IMR-90 (cell line): ENCODE results near the gene IGF1R. TPM values are rescaled to one million over a fixed set of nuclear protein-coding genes. Genes with fewer than 3 reads are reported as not detected.
A peak's percentile ranks its signal among the peaks of the same experiment; 100 is the strongest.

Source experiments
- ATAC-seq: fragments of 200-7000 bp; cut with Tn5 transposase; 2 replicates; pipeline ENCODE4 v1.9.1; 2020; ENCODE audit warnings: low read depth, mild to moderate bottlenecking, moderate library complexity
- BruUV-seq: library from RNA; stranded (reverse); fragments of 400-500 nt; replicated peaks from 2 replicates; lab custom pipeline; 2021; lab: Mats Ljungman, UMichigan
- CTCF ChIA-PET: fragments of 300-600 bp; formaldehyde crosslinking; extraction: SDS; loops from one replicate; lab custom pipeline; 2021; ENCODE audit warnings: antibody characterized with exemption; lab: Yijun Ruan, JAX
- POLR2A ChIA-PET: fragments of 300-600 bp; sonication (Branson Sonifier 250); formaldehyde crosslinking; loops from one replicate; lab custom pipeline; 2022; ENCODE audit warnings: antibody characterized with exemption; ENCODE audit not compliant: unreplicated experiment; lab: Charles Lee
- DNase-seq: peaks from one replicate; pipeline ENCODE4 v3.0.0; 2013
- H2AFZ ChIP-seq: replicated peaks from 2 replicates; pipeline ENCODE3; 2013; ENCODE audit warnings: low read length, mild to moderate bottlenecking; ENCODE audit not compliant: poor library complexity
- H2AK5ac ChIP-seq: 2 replicates; pipeline ENCODE4 v1.6.1; 2013; ENCODE audit warnings: low read depth, low read length, inconsistent platforms
- H2AK9ac ChIP-seq: replicated peaks from 2 replicates; pipeline ENCODE3; 2013; ENCODE audit warnings: mild to moderate bottlenecking, low read depth, low read length, moderate library complexity; ENCODE audit not compliant: poor library complexity
- H2BK120ac ChIP-seq: 2 replicates; pipeline ENCODE4 v1.6.1; 2013; ENCODE audit warnings: low read depth, low read length, inconsistent platforms
- H2BK15ac ChIP-seq: 3 replicates; pipeline ENCODE4 v1.6.1; 2013; ENCODE audit warnings: low read depth, low read length, inconsistent platforms
- H2BK20ac ChIP-seq: 2 replicates; pipeline ENCODE4 v1.6.1; 2013; ENCODE audit warnings: low read depth, mild to moderate bottlenecking, inconsistent platforms, low read length, moderate library complexity
- H2BK5ac ChIP-seq: 2 replicates; pipeline ENCODE4 v1.6.1; 2013; ENCODE audit warnings: mild to moderate bottlenecking, low read depth, low read length, inconsistent platforms; ENCODE audit not compliant: poor library complexity, severe bottlenecking
- H3K14ac ChIP-seq: replicated peaks from 2 replicates; pipeline ENCODE4 v1.6.1; 2013; ENCODE audit warnings: low read depth, low read length, inconsistent platforms
- H3K18ac ChIP-seq: 2 replicates; pipeline ENCODE4 v1.6.1; 2013; ENCODE audit warnings: low read depth, low read length, control low read depth
- H3K23ac ChIP-seq: 2 replicates; pipeline ENCODE4 v1.6.1; 2013; ENCODE audit warnings: low read depth, low read length, inconsistent platforms
- H3K27ac ChIP-seq: 2 replicates; pipeline ENCODE4 v1.5.1; 2013; ENCODE audit warnings: mild to moderate bottlenecking, control low read depth, low read length; ENCODE audit not compliant: insufficient read depth
- H3K27me3 ChIP-seq: 2 replicates; pipeline ENCODE4 v1.6.1; 2013; ENCODE audit warnings: low read length; ENCODE audit not compliant: control insufficient read depth, insufficient read depth
- H3K36me3 ChIP-seq: 2 replicates; pipeline ENCODE4 v1.6.1; 2013; ENCODE audit warnings: low read length, mixed read lengths; ENCODE audit not compliant: control insufficient read depth, insufficient read depth
- H3K4ac ChIP-seq: 2 replicates; pipeline ENCODE4 v1.6.1; 2013; ENCODE audit warnings: low read depth, low read length, inconsistent platforms
- H3K4me1 ChIP-seq: 2 replicates; pipeline ENCODE4 v1.6.1; 2013; ENCODE audit warnings: low read length, mixed read lengths; ENCODE audit not compliant: control insufficient read depth, insufficient read depth
- H3K4me2 ChIP-seq: 2 replicates; pipeline ENCODE4 v1.6.1; 2013; ENCODE audit warnings: low read depth, mild to moderate bottlenecking, control low read depth, low read length, moderate library complexity
- H3K4me3 ChIP-seq: 2 replicates; pipeline ENCODE4 v1.5.1; 2013; ENCODE audit warnings: low read depth, mild to moderate bottlenecking, control low read depth, low read length, moderate library complexity; ENCODE audit not compliant: insufficient read depth
- H3K56ac ChIP-seq: 2 replicates; pipeline ENCODE4 v1.6.1; 2013; ENCODE audit warnings: low read length, inconsistent platforms; ENCODE audit not compliant: insufficient read depth; ENCODE audit errors: extremely low read depth
- H3K79me1 ChIP-seq, 2 experiments: 2 replicates each; pipeline ENCODE4 v1.6.1; 2013; ENCODE audit warnings: low read length in 2 of 2, inconsistent platforms in 1 of 2, low read depth in 1 of 2
- H3K9ac ChIP-seq: 2 replicates; pipeline ENCODE4 v1.6.1; 2013; ENCODE audit warnings: low read depth, low read length, control low read depth
- H3K9me1 ChIP-seq: 2 replicates; pipeline ENCODE4 v1.6.1; 2013; ENCODE audit warnings: low read length, inconsistent platforms; ENCODE audit not compliant: insufficient read depth
- H3K9me3 ChIP-seq: 2 replicates; pipeline ENCODE4 v1.6.1; 2013; ENCODE audit warnings: low read length; ENCODE audit not compliant: control insufficient read depth, insufficient read depth
- H4K20me1 ChIP-seq: 2 replicates; pipeline ENCODE4 v1.6.1; 2013; ENCODE audit warnings: low read length, inconsistent platforms; ENCODE audit not compliant: insufficient read depth
- H4K5ac ChIP-seq: 2 replicates; pipeline ENCODE4 v1.6.1; 2013; ENCODE audit warnings: mild to moderate bottlenecking, low read depth, low read length, control low read depth
- H4K8ac ChIP-seq, 2 experiments: 2 replicates each; pipeline ENCODE4 v1.6.1; 2013; ENCODE audit warnings: low read depth in 2 of 2, low read length in 2 of 2, control low read depth in 1 of 2, inconsistent platforms in 1 of 2
- H4K91ac ChIP-seq: 2 replicates; pipeline ENCODE4 v1.6.1; 2013; ENCODE audit warnings: low read depth, low read length, inconsistent platforms; ENCODE audit not compliant: insufficient read depth
- BHLHE40 ChIP-seq: fragments of 150-350 bp; IDR thresholded peaks from 2 replicates; pipeline ENCODE4 v1.6.1; 2016; ENCODE audit warnings: mild to moderate bottlenecking, low read depth, low read length
- CEBPB ChIP-seq: IDR thresholded peaks from 2 replicates; pipeline ENCODE4 v1.6.1; 2012; ENCODE audit warnings: low read depth, low read length, improper control_type of control experiment
- CHD1 ChIP-seq: IDR thresholded peaks from 2 replicates; pipeline ENCODE4 v1.6.1; 2012; ENCODE audit warnings: low read depth, low read length, improper control_type of control experiment
- CTCF ChIP-seq: conservative IDR thresholded peaks from 2 replicates; pipeline ENCODE4 v1.5.1; 2012; ENCODE audit warnings: mild to moderate bottlenecking, low read depth, low read length, improper control_type of control experiment
- ELK1 ChIP-seq: fragments of 150-350 bp; IDR thresholded peaks from 2 replicates; pipeline ENCODE4 v1.6.1; 2016; ENCODE audit warnings: low read depth, mild to moderate bottlenecking, low read length, moderate library complexity, borderline replicate concordance
- FOS ChIP-seq: fragments of 150-350 bp; IDR thresholded peaks from 2 replicates; pipeline ENCODE4 v1.6.1; 2016; ENCODE audit warnings: low read depth, low read length
- MAZ ChIP-seq: IDR thresholded peaks from 2 replicates; pipeline ENCODE4 v1.6.1; 2012; ENCODE audit warnings: low read depth, mild to moderate bottlenecking, low read length, improper control_type of control experiment, moderate library complexity, borderline replicate concordance
- NFE2L2 ChIP-seq: fragments of 150-350 bp; IDR thresholded peaks from 2 replicates; pipeline ENCODE4 v1.6.1; 2016; ENCODE audit warnings: low read depth, mild to moderate bottlenecking, low read length
- RAD21 ChIP-seq: IDR thresholded peaks from 2 replicates; pipeline ENCODE4 v1.6.1; 2012; ENCODE audit warnings: low read length, improper control_type of control experiment
- RCOR1 ChIP-seq: IDR thresholded peaks from 2 replicates; pipeline ENCODE4 v1.6.1; 2012; ENCODE audit warnings: mild to moderate bottlenecking, low read length, improper control_type of control experiment; ENCODE audit not compliant: insufficient replicate concordance
- WGBS, 2 experiments: methylation state at CpG; one replicate each; pipeline versions ENCODE4 v1.1.5 to v1.1.7; 2013; ENCODE audit warnings: missing lambda C conversion rate in 2 of 2; ENCODE audit not compliant: insufficient read length in 1 of 2; ENCODE audit errors: extremely low coverage in 2 of 2; 5-methylcytosine and 5-hydroxymethylcytosine counted together
- dilution Hi-C: fragments of 300-500 bp; cut with HindIII; formaldehyde crosslinking; loops from one replicate; pipeline ENCODE4 v1.14.3; 2018; ENCODE audit warnings: low sequenced_read_pairs; ENCODE audit not compliant: unreplicated experiment
- in situ Hi-C: fragments of 300-500 bp; cut with MboI; formaldehyde crosslinking; loops from 3 replicates; pipeline ENCODE4 v1.14.3; 2019; ENCODE audit warnings: low sequenced_read_pairs, inconsistent platforms, mixed read lengths
- intact Hi-C: fragments of 100-400 bp; cut with micrococcal nuclease; formaldehyde crosslinking; loops from 2 replicates; pipeline ENCODE4 v1.10.0; 2022
- polyA plus RNA-seq, 3 experiments: library from polyadenylated mRNA; depleted of rRNA; stranded (reverse); fragments of >200 nt; gene quantifications; 2 replicates each; pipeline ENCODE4 v1.2.3, GENCODE V29; 2012; ENCODE audit warnings: low replicate concordance in 1 of 3
- total RNA-seq: library from RNA; depleted of rRNA; stranded (reverse); fragments of >200 nt; gene quantifications from 2 replicates; pipeline ENCODE4 v1.2.3, GENCODE V29; 2012
- TF ChIP-seq, protein P1 (sequence below): fragments of 150-350 bp; IDR thresholded peaks from 2 replicates; pipeline ENCODE4 v1.6.1; 2017; ENCODE audit warnings: mild to moderate bottlenecking, antibody characterized with exemption, low read length, low read depth

The IGF1R gene
- total and polyA plus RNA-seq, 2 of the 4 experiments (the other 2 are of a cell fraction): 24.0 to 24.9 TPM

DNA sequence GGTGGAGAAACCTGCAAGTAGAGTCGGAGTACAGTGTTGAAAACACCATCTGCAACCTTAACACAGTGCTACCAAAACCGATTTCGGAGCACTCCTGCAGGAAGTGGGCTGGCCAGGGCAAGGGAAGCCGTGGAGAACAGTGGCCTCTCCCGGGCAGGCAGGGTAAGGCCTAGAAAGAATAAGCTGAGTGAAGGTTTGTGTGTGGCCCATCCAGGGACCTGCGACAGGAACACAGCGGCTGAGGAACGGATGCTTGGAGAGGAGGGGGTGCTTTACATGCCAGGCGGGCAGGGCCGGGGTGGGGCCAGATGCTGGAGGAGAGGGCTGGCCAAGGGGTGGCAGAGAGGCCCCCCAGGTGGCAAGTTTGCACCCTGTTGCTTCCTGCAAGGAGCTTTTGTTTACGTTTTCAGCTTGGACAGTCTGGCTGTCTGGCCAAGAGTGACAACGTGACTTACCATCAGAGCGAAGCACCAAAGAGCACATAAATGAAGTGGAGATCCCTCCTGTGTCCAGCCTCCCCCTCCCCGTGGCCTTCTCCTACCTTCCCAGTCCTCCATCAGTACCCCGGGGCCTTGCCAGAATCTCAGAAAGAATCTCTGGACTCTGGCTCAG is 202.7 kb downstream of the IGF1R start (continued):
- TF ChIP-seq CEBPB: no peak
- TF ChIP-seq FOS: no peak

DNA sequence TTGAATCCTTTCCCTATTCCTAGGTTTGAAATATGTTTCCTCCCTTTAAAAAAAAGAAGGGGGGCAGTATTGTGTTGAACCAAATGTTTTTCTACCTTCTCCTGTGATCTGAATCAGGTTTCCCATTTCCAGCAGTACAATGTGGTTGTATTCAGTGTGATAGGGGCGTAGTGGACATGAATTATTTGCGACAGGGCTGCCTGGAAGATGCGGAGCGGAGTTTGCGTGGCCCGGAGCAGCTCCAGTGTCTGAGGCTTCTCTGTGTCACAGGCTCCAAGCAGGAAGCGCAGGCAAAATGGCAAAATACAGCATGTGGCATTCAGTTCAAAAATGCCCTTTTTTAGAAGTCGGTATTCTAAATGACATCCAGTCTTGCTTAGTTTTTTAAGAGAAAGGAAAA is 204.8 kb downstream of the IGF1R start:
- H3K4me2 ChIP-seq: peak overlapping the region; percentile 89
- peaks cover 17% of the 10 kb centered on the region for H3K9me1 ChIP-seq
- H3K36me3 ChIP-seq: no peaks in the 10 kb centered on the region
- H4K20me1 ChIP-seq: peaks cover 36% of the 10 kb centered on the region
- H2AFZ ChIP-seq: peak overlapping the region; percentile 2
- ATAC-seq (peak; percentile 47), DNase-seq (peak; percentile 93)
- H2BK120ac ChIP-seq: peak overlapping the region; percentile 95
- WGBS, 2 experiments: 0% methylated on average over 3 of the region's 8 CpGs; no CpG with 5 or more reads in 1 of the 2 experiments
- H3K23ac ChIP-seq: peak overlapping the region; percentile 96
- no peak overlapping the region for H2AK5ac ChIP-seq
- in situ Hi-C loops: no loop called here
- H2AK9ac ChIP-seq: no peak overlapping the region
- dilution Hi-C loops: no loop called here
- H3K4me1 ChIP-seq: peaks cover 40% of the 10 kb centered on the region
- H3K4me3 ChIP-seq: peak overlapping the region; percentile 61
- H2BK5ac ChIP-seq: peak overlapping the region; percentile 88
- H4K5ac ChIP-seq: no peak overlapping the region
- H3K14ac ChIP-seq: peak overlapping the region; percentile 96; the same call in 1 of the 2 replicates
- CTCF ChIA-PET: no interaction called here
- peak overlapping the region; percentile 93; the same call in 1 of the 2 replicates for H4K91ac ChIP-seq
- intact Hi-C loops: loop anchor here (1.0 kb wide), 1 partner anchor 205 kb away; the partner anchor contains the start of gene IGF1R
- H4K8ac ChIP-seq: peak overlapping the region; percentile 63 to 83
- peak overlapping the region; percentile 94; the same call in 1 of the 2 replicates for H2BK20ac ChIP-seq
- POLR2A ChIA-PET: no interaction called here
- H3K27me3 ChIP-seq: no peaks in the 10 kb centered on the region
- no peaks in the 10 kb centered on the region for H3K9me3 ChIP-seq
- peak overlapping the region; percentile 82 for H3K9ac ChIP-seq
- no peak overlapping the region; the same call in 1 of the 2 replicates for H3K18ac ChIP-seq
- H3K79me1 ChIP-seq: peaks cover 19 to 71% of the 10 kb centered on the region in 2 experiments
- peak overlapping the region; percentile 70; the same call in 1 of the 2 replicates for H3K27ac ChIP-seq
- H3K4ac ChIP-seq: peak overlapping the region; percentile 96; the same call in 1 of the 2 replicates
- H3K56ac ChIP-seq: peak overlapping the region; percentile 69
- peak overlapping the region; percentile 85; the same call in 2 of the 3 replicates for H2BK15ac ChIP-seq
- BruUV-seq: no TSS peak
- TF ChIP-seq RCOR1 (no peak), FOS (no peak), CHD1 (no peak), ELK1 (no peak), BHLHE40 (no peak), MAZ (peak; percentile 81), CTCF (0 out of 2 replicates have a peak, but pooled peaks have one; percentile 6), NFE2L2 (no peak), CEBPB (no peak), RAD21 (peak; percentile 39; the same call in 1 of the 2 replicates)
- TF ChIP-seq, protein P1, sequence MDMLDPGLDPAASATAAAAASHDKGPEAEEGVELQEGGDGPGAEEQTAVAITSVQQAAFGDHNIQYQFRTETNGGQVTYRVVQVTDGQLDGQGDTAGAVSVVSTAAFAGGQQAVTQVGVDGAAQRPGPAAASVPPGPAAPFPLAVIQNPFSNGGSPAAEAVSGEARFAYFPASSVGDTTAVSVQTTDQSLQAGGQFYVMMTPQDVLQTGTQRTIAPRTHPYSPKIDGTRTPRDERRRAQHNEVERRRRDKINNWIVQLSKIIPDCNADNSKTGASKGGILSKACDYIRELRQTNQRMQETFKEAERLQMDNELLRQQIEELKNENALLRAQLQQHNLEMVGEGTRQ: 0 out of 2 replicates have a peak, but pooled peaks have one; percentile 2
